ENCODE results near the gene AP3S1.

DNA sequence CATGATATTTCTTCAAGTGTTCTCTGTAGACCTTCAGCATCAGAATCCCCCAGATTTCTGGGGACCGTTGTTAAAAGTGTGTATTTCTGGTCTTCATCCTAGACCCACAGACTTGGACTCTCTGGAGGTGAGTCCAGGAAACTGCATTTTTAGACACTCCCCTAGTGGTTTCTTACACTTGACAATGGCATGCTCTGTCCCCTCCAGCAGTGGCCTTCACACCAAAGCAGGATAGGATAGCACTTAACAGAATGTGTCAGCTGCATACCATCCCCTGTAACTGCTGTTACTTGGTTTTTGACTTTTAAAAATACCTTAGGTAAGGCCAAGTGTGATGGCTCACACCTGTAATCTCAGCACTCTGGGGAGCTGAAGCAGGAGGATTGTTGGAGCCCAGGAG is 46.0 kb upstream of the AP3S1 start:
- no peak for TF ChIP-seq NR1H2 (CRISPR knock-in tag; IDR thresholded peaks at IDR 0.05; ENCODE audit: borderline replicate concordance, low read depth)
- TF ChIP-seq, protein P1, sequence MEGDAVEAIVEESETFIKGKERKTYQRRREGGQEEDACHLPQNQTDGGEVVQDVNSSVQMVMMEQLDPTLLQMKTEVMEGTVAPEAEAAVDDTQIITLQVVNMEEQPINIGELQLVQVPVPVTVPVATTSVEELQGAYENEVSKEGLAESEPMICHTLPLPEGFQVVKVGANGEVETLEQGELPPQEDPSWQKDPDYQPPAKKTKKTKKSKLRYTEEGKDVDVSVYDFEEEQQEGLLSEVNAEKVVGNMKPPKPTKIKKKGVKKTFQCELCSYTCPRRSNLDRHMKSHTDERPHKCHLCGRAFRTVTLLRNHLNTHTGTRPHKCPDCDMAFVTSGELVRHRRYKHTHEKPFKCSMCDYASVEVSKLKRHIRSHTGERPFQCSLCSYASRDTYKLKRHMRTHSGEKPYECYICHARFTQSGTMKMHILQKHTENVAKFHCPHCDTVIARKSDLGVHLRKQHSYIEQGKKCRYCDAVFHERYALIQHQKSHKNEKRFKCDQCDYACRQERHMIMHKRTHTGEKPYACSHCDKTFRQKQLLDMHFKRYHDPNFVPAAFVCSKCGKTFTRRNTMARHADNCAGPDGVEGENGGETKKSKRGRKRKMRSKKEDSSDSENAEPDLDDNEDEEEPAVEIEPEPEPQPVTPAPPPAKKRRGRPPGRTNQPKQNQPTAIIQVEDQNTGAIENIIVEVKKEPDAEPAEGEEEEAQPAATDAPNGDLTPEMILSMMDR (CRISPR knock-in tag; IDR thresholded peaks at IDR 0.05), result no peak

Measured in HepG2 (cell line).